H1 (cell line): ENCODE results near the gene MYLK. TPM values are rescaled to one million over a fixed set of nuclear protein-coding genes. Genes with fewer than 3 reads are reported as not detected.

Source experiments
- CTCF ChIA-PET: fragments of 300-600 bp; sonication (Branson Sonifier 250); formaldehyde crosslinking; loops from one replicate; lab custom pipeline; 2021; ENCODE audit not compliant: partially characterized antibody; lab: Charles Lee
- POLR2A ChIA-PET: fragments of 300-600 bp; sonication (Branson Sonifier 250); formaldehyde crosslinking; loops from one replicate; lab custom pipeline; 2021; ENCODE audit warnings: inconsistent platforms; ENCODE audit not compliant: partially characterized antibody; lab: Charles Lee
- DNase-seq, 2 experiments: peaks; one replicate each; pipeline versions ENCODE4 v3.0.0 to v3.0.0-alpha.2; 2010 to 2022; ENCODE audit warnings: low spot score in 2 of 2, low read depth in 1 of 2, mixed read lengths in 1 of 2
- FAIRE-seq: peaks from 2 replicates; lab custom pipeline; 2011; peaks lifted over from hg19 to GRCh38; lab: Jason Lieb, UNC
- H2AFZ ChIP-seq: 2 replicates; pipeline ENCODE4 v1.8.1; 2012; ENCODE audit warnings: low read length, inconsistent platforms
- H2AK5ac ChIP-seq: 2 replicates; pipeline ENCODE4 v1.6.1; 2013; ENCODE audit warnings: low read depth, low read length
- H2BK120ac ChIP-seq: replicated peaks from 2 replicates; pipeline ENCODE3; 2013; ENCODE audit warnings: low read depth, low read length, inconsistent platforms
- H2BK12ac ChIP-seq: 2 replicates; pipeline ENCODE4 v1.6.1; 2013; ENCODE audit warnings: low read depth, low read length
- H2BK15ac ChIP-seq: 2 replicates; pipeline ENCODE4 v1.6.1; 2013; ENCODE audit warnings: low read length
- H2BK20ac ChIP-seq: 2 replicates; pipeline ENCODE4 v1.6.1; 2013; ENCODE audit warnings: low read length
- H2BK5ac ChIP-seq: 2 replicates; pipeline ENCODE4 v1.6.1; 2013; ENCODE audit warnings: low read depth, low read length
- H3K14ac ChIP-seq: 2 replicates; pipeline ENCODE4 v1.6.1; 2013; ENCODE audit warnings: inconsistent platforms; ENCODE audit not compliant: insufficient read length
- H3K18ac ChIP-seq: 2 replicates; pipeline ENCODE4 v1.6.1; 2013; ENCODE audit warnings: low read length; ENCODE audit errors: extremely low read depth
- H3K23ac ChIP-seq: 2 replicates; pipeline ENCODE4 v1.6.1; 2013; ENCODE audit warnings: inconsistent platforms; ENCODE audit not compliant: insufficient read length
- H3K23me2 ChIP-seq: 2 replicates; pipeline ENCODE4 v1.6.1; 2013; ENCODE audit warnings: low read depth, low read length
- H3K27ac ChIP-seq: 2 replicates; pipeline ENCODE4 v1.6.1; 2011; ENCODE audit warnings: low read depth, low read length, inconsistent platforms
- H3K27me3 ChIP-seq, 4 experiments: replicated peaks in 1 of 4; 1 replicate in 1 of 4; 2 replicates in 3 of 4; pipeline versions ENCODE4 v1.6.1 to v1.8.1; 2011 to 2013; ENCODE audit warnings: low read length in 3 of 4, mild to moderate bottlenecking in 3 of 4, inconsistent platforms in 2 of 4, mixed read lengths in 2 of 4, moderate library complexity in 1 of 4; ENCODE audit not compliant: control insufficient read depth in 3 of 4, insufficient read depth in 3 of 4; ENCODE audit errors: extremely low read depth in 1 of 4
- H3K36me3 ChIP-seq, 4 experiments: 2 replicates each; pipeline versions ENCODE4 v1.6.1 to v1.8.1; 2011 to 2013; ENCODE audit warnings: mild to moderate bottlenecking in 4 of 4, low read length in 3 of 4, moderate library complexity in 2 of 4, control low read depth in 1 of 4, inconsistent platforms in 1 of 4; ENCODE audit not compliant: insufficient read depth in 4 of 4, control insufficient read depth in 2 of 4
- H3K4ac ChIP-seq: replicated peaks from 2 replicates; pipeline ENCODE3; 2013; ENCODE audit warnings: low read length, low read depth, mixed read lengths, inconsistent platforms; ENCODE audit not compliant: insufficient read length
- H3K4me1 ChIP-seq, 4 experiments: replicated peaks in 1 of 4; 1 replicate in 1 of 4; 2 replicates in 3 of 4; pipeline versions ENCODE4 v1.6.1 to v1.8.1; 2011 to 2013; ENCODE audit warnings: low read length in 3 of 4, inconsistent platforms in 2 of 4, mixed read lengths in 1 of 4; ENCODE audit not compliant: insufficient read depth in 4 of 4, control insufficient read depth in 3 of 4
- H3K4me2 ChIP-seq, 2 experiments: 2 replicates each; pipeline versions ENCODE4 v1.6.1 to v1.8.1; 2011 to 2013; ENCODE audit warnings: low read depth in 2 of 2, low read length in 2 of 2, control low read depth in 1 of 2, inconsistent platforms in 1 of 2, mild to moderate bottlenecking in 1 of 2; ENCODE audit not compliant: insufficient read depth in 1 of 2
- H3K4me3 ChIP-seq, 4 experiments: fragments of 200-600, 300-600 bp in 1 of 4; sonication (generic), shearing (Covaris generic), sonication (Bioruptor Twin) in 1 of 4; 2 replicates each; pipeline versions ENCODE4 v1.5.1 to v1.8.1; 2011 to 2016; ENCODE audit warnings: low read length in 4 of 4, low read depth in 3 of 4, control low read depth in 2 of 4, inconsistent platforms in 2 of 4, mild to moderate bottlenecking in 2 of 4, mixed read lengths in 1 of 4, moderate library complexity in 1 of 4; ENCODE audit not compliant: insufficient read depth in 2 of 4; ENCODE audit errors: extremely low read depth in 1 of 4
- H3K56ac ChIP-seq: replicated peaks from 2 replicates; pipeline ENCODE3; 2013; ENCODE audit warnings: low read depth, mild to moderate bottlenecking, mixed read lengths, low read length, inconsistent platforms; ENCODE audit not compliant: insufficient read length
- H3K79me1 ChIP-seq: 2 replicates; pipeline ENCODE4 v1.6.1; 2013; ENCODE audit warnings: low read depth, low read length, control low read depth
- H3K79me2 ChIP-seq, 2 experiments: 2 replicates each; pipeline versions ENCODE4 v1.6.1 to v1.8.1; 2012 to 2013; ENCODE audit warnings: low read length in 2 of 2, mild to moderate bottlenecking in 2 of 2, inconsistent platforms in 1 of 2; ENCODE audit not compliant: insufficient read depth in 2 of 2, control insufficient read depth in 1 of 2
- H3K9ac ChIP-seq, 4 experiments: replicated peaks in 1 of 4; 1 replicate in 1 of 4; 2 replicates in 3 of 4; pipeline versions ENCODE4 v1.6.1 to v1.8.1; 2011 to 2013; ENCODE audit warnings: low read depth in 3 of 4, low read length in 3 of 4, control low read depth in 2 of 4, mild to moderate bottlenecking in 2 of 4, moderate library complexity in 2 of 4, inconsistent platforms in 1 of 4; ENCODE audit errors: extremely low read depth in 1 of 4
- H3K9me3 ChIP-seq, 2 experiments: 2 replicates each; pipeline versions ENCODE4 v1.6.1 to v1.8.1; 2012 to 2013; ENCODE audit warnings: mild to moderate bottlenecking in 2 of 2, moderate library complexity in 2 of 2, control low read depth in 1 of 2, inconsistent platforms in 1 of 2, low read depth in 1 of 2, low read length in 1 of 2, mixed read lengths in 1 of 2; ENCODE audit not compliant: insufficient read depth in 2 of 2
- H4K20me1 ChIP-seq, 2 experiments: replicated peaks in 1 of 2; 2 replicates each; pipeline versions ENCODE3 to v1.8.1; 2011 to 2013; ENCODE audit warnings: inconsistent platforms in 2 of 2, low read length in 2 of 2, mild to moderate bottlenecking in 1 of 2; ENCODE audit not compliant: insufficient read depth in 2 of 2, control insufficient read depth in 1 of 2
- H4K5ac ChIP-seq: 2 replicates; pipeline ENCODE4 v1.6.1; 2013; ENCODE audit warnings: low read length, low read depth, mixed read lengths, inconsistent platforms; ENCODE audit not compliant: insufficient read length
- H4K8ac ChIP-seq: 2 replicates; pipeline ENCODE4 v1.8.0; 2013; ENCODE audit warnings: mild to moderate bottlenecking, moderate library complexity, low read length, inconsistent platforms; ENCODE audit not compliant: insufficient read depth; ENCODE audit errors: extremely low read depth
- H4K91ac ChIP-seq: replicated peaks from 2 replicates; pipeline ENCODE3; 2013; ENCODE audit warnings: low read length, mixed read lengths, inconsistent platforms; ENCODE audit not compliant: insufficient read length
- ASH2L ChIP-seq: fragments of 200-600, 300-600 bp; sonication (generic); IDR thresholded peaks from one replicate; pipeline ENCODE4 v1.7.1; 2017; ENCODE audit warnings: low read length
- BRCA1 ChIP-seq: IDR thresholded peaks from 2 replicates; pipeline ENCODE4 v1.6.1; 2012; ENCODE audit warnings: low read depth, low read length, improper control_type of control experiment
- CHD1 ChIP-seq: IDR thresholded peaks from 2 replicates; pipeline ENCODE4 v1.6.1; 2012; ENCODE audit warnings: low read depth, low read length, improper control_type of control experiment
- EP300 ChIP-seq, 2 experiments: IDR thresholded peaks; 1 replicate in 1 of 2; 2 replicates in 1 of 2; pipeline ENCODE4 v1.6.1; 2011 to 2012; ENCODE audit warnings: low read depth in 2 of 2, low read length in 2 of 2, mild to moderate bottlenecking in 2 of 2, borderline replicate concordance in 1 of 2, inconsistent platforms in 1 of 2, moderate library complexity in 1 of 2
- GTF2F1 ChIP-seq: IDR thresholded peaks from 2 replicates; pipeline ENCODE4 v1.6.1; 2012; ENCODE audit warnings: low read depth, low read length, improper control_type of control experiment, borderline replicate concordance
- JUN ChIP-seq: IDR thresholded peaks from 2 replicates; pipeline ENCODE4 v1.6.1; 2011; ENCODE audit warnings: low read depth, mild to moderate bottlenecking, improper control_type of control experiment, low read length
- KDM1A ChIP-seq: fragments of 200-600, 300-600 bp; sonication (generic); IDR thresholded peaks from 2 replicates; pipeline ENCODE4 v1.7.1; 2016; ENCODE audit warnings: mild to moderate bottlenecking, low read length, borderline replicate concordance
- NANOG ChIP-seq: IDR thresholded peaks from 2 replicates; pipeline ENCODE4 v1.6.1; 2011; ENCODE audit warnings: low read length, low read depth, mild to moderate bottlenecking, inconsistent platforms; ENCODE audit not compliant: insufficient read depth, poor library complexity, severe bottlenecking
- RFX5 ChIP-seq: IDR thresholded peaks from 2 replicates; pipeline ENCODE4 v1.6.1; 2011; ENCODE audit warnings: low read depth, low read length, improper control_type of control experiment, borderline replicate concordance
- SAP30 ChIP-seq: fragments of 300-600 bp; sonication (generic); IDR thresholded peaks from 2 replicates; pipeline ENCODE4 v1.7.1; 2012; ENCODE audit warnings: low read length, moderate library complexity, mild to moderate bottlenecking, inconsistent platforms; ENCODE audit not compliant: insufficient read depth, insufficient replicate concordance
- SIX5 ChIP-seq: IDR thresholded peaks from 2 replicates; pipeline ENCODE4 v1.6.1; 2011; ENCODE audit warnings: mild to moderate bottlenecking, low read depth, low read length
- SP1 ChIP-seq: IDR thresholded peaks from 2 replicates; pipeline ENCODE4 v1.6.1; 2011; ENCODE audit warnings: low read depth, low read length
- SP4 ChIP-seq: IDR thresholded peaks from 2 replicates; pipeline ENCODE4 v1.6.1; 2012; ENCODE audit warnings: low read length, inconsistent platforms
- SRF ChIP-seq: IDR thresholded peaks from 2 replicates; pipeline ENCODE4 v1.6.1; 2011; ENCODE audit warnings: mild to moderate bottlenecking, low read depth, low read length, moderate library complexity
- TAF1 ChIP-seq: IDR thresholded peaks from 2 replicates; pipeline ENCODE4 v1.6.1; 2011; ENCODE audit warnings: mild to moderate bottlenecking, low read depth, low read length
- YY1 ChIP-seq: IDR thresholded peaks from 2 replicates; pipeline ENCODE4 v1.6.1; 2011; ENCODE audit warnings: low read depth, mild to moderate bottlenecking, low read length
- WGBS, 2 experiments: shearing (Covaris generic) in 1 of 2; methylation state at CpG; one replicate each; pipeline versions ENCODE4 v1.1.6 to v1.1.7; 2013 to 2015; ENCODE audit warnings: low lambda C conversion rate in 2 of 2, mixed read lengths in 2 of 2, inconsistent platforms in 1 of 2, low coverage in 1 of 2, missing lambda C conversion rate in 1 of 2; ENCODE audit not compliant: insufficient replicate concordance in 2 of 2, insufficient coverage in 1 of 2, insufficient read length in 1 of 2; ENCODE audit errors: extremely low coverage in 1 of 2, missing lambda C conversion rate in 1 of 2; 5-methylcytosine and 5-hydroxymethylcytosine counted together
- polyA plus RNA-seq, 7 experiments: library from polyadenylated mRNA; depleted of rRNA in 3 of 7; stranded (reverse) in 5 of 7; unstranded in 2 of 7; fragments of >200 nt in 5 of 7; fragments of 200-250 nt in 2 of 7; gene quantifications; 1 replicate in 5 of 7; 2 replicates in 1 of 7; 4 replicates in 1 of 7; pipeline versions ENCODE4 v1.2.1 to v1.2.3, GENCODE V29; 2011 to 2013; ENCODE audit warnings: missing spikeins in 2 of 7, mixed read lengths in 2 of 7
- total RNA-seq: library from RNA; stranded (reverse); fragmentation: NEBNext Ultra II Directional; extraction: Animal tissue kit (Norgen Biotek cat#: 25700); gene quantifications from 2 replicates; pipeline ENCODE4 v1.2.1, GENCODE V29; 2021

MYLK gene
- total and polyA plus RNA-seq, 2 of the 8 experiments (the other 6 are each of a cell fraction or from before 2014, with no cell fraction given), result 11.6 to 21.3 TPM

GRCh38 chr3:123834631-123835030, 49.5 kb downstream of the MYLK start:
- H3K4me2 ChIP-seq, result no peak overlapping the region
- TF ChIP-seq SIX5, result no peak
- TF ChIP-seq NANOG, result no peak
- TF ChIP-seq JUN, result no peak
- no peak for TF ChIP-seq SP4
- TF ChIP-seq ASH2L, result no peak
- no peak for TF ChIP-seq KDM1A
- TF ChIP-seq SP1, result no peak
- no peak for TF ChIP-seq SAP30
- TF ChIP-seq GTF2F1, result no peak
- no peak for TF ChIP-seq EP300 (IDR thresholded peaks at IDR 0.05; ENCODE audit: borderline replicate concordance in 1 of 2, low read depth in 2 of 2, low read length in 2 of 2)
- no peak for TF ChIP-seq RFX5
- TF ChIP-seq SRF, result no peak
- TF ChIP-seq CHD1, result no peak
- no peak for TF ChIP-seq YY1
- no peak for TF ChIP-seq BRCA1
- no peak for TF ChIP-seq TAF1

More at GRCh38 chr3:123834631-123835030, 49.5 kb downstream of the MYLK start:
- ChIA-PET CTCF (interaction anchor here (0.8 kb wide), 1 partner anchor 15 kb away, joined by 3 read pairs; no protein-coding TSS in a partner anchor), POLR2A (no interaction called here)
- FAIRE-seq, result no peak
- Histone ChIP-seq H2BK15ac (no peak overlapping the region), H3K23me2 (no peaks in the 10 kb centered on the region), H3K79me2 (no peaks in the 10 kb centered on the region), H2BK20ac (no peak overlapping the region), H3K4ac (no peak overlapping the region), H3K9ac (no peak overlapping the region), H3K9me3 (peaks cover 5 to 9% of the 10 kb centered on the region in 2 experiments), H3K36me3 (no peaks in the 10 kb centered on the region), H3K18ac (no peak overlapping the region), H4K91ac (no peak overlapping the region), H3K56ac (no peak overlapping the region), H2AK5ac (no peak overlapping the region), H4K8ac (no peak overlapping the region), H3K27ac (no peak overlapping the region), H4K5ac (no peak overlapping the region), H3K27me3 (no peaks in the 10 kb centered on the region), H2AFZ (no peak overlapping the region), H3K4me1 (no peaks in the 10 kb centered on the region), H3K23ac (no peak overlapping the region), H2BK120ac (no peak overlapping the region), H3K4me3 (no peak overlapping the region), H3K14ac (no peak overlapping the region), H3K79me1 (no peaks in the 10 kb centered on the region), H2BK5ac (no peak overlapping the region), H4K20me1 (no peaks in the 10 kb centered on the region), H2BK12ac (no peak overlapping the region)
- no peak for DNase-seq
- WGBS, 2 experiments, result 97% methylated on average over 2 of the region's 2 CpGs; no CpG with 5 or more reads in 1 of the 2 experiments
